Measurements from ENCODE around the gene C20orf204.
A peak's percentile ranks its signal among the peaks of the same experiment; 100 is the strongest.

The C20orf204 gene

GRCh38 chr20:64042054-64042781, 6.2 kb downstream of the C20orf204 start:
- DNase-seq: no peak

DNA sequence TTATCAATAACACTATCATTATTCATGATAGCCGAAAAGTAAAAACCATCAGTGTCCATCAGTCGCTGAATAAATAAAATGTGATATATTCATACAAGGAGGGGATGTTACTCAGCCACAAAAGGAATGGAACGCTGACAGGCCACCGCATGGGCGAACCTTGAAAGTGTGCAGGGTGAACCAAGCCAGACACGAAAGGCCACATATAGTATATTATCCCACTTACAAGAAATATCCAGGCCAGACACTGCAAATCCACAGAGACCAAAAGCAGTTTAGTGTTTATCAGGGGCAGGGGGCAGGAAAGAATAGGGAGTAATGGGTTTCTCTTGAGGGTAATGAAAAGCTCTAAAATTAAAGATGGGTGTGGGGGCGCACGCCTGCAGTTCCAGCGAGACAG, 7.8 kb downstream of the C20orf204 start:
- DNase-seq: no peak

DNA sequence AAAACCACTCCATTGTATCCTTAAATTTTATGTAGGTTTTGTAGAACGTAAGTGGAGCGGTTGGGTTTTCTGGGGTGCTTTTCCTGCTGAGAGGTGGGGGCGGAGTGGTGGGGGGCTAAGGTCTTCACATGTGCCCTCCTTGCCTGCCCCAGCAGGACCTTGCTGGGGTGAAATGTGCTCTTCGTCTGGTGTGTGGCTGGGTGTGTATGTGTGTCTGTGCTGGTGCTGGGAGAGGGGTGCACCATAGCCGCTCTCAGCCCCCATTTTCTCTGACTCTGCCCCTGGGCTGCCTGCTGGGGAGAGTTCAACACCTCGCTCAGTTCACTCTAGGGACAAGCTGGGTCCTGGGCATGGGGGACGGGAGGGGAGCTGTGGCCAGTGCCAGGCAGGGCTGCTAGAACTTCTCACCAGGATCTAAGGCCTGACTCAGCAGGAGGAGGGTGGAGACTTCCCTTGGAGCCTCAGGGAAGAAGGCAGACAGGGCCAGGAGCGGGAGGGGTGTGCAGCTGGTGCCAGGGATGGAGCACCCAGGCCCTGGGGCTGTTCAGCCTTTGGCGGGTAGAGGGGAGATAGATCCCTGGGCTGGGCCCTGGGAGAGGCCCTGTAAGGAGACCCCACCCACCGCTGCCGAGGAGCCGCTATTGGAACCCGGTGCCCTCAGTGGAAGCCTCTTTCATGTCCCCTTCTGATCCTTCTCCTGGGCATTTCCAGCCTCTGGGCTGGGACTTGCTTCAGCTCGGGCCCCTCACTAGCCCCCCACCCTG, 8.7 kb downstream of the C20orf204 start:
- peak; percentile 59 to 85 for DNase-seq

DNA sequence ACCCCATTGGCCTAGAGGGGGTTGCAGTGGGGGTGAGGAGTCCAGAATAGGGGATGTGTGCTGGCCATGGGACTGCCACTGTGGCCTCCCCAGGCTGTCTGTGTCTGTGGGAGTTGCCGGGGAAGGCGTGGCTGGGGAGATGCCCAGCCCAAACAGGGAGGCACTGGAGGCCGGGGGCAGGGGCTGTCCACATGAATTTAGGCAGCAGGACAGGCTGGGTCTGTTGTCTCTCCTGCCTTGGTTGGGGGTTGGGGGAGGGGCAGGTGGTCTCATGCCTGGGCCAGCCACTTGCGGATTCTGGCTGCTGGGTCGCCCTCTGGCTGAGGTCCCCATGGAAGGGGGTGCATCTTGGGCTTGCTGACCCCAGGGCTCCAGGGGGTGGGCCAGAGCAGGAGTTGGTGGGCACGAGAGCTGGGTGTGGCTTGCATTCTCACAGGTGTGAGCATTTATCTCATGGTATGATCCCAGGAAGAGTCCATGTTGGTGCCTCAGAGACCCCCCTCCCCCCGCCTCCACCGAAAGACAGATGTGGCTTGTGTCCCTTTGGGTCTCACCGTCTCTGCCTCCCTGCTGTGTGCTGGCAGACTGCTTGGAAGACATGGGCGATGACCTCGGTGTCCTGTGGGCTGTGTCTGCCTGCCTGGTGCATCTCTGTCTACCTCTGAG, 9.5 kb downstream of the C20orf204 start:
- DNase-seq: no peak

DNA sequence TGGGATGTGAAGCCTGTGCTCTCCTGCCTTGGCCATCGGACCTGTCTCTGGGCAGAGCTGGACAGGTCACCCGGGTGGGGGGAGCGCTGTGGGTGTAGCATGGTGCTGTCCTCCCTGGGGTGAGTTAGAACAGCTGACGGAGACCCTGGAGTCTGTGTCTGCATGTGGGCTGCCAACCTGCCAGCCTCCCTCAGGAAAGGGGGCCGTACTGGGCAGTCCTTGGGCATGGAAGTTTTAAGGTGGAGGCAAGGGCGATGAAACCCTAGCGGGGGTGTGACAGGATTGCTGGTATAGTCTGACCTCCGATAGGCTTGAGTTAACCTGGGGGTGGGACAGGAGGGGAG, 11.0 kb downstream of the C20orf204 start:
- DNase-seq: no peak

- DNase-seq: no peak
Observed at GRCh38 chr20:64047968-64048401, 12.0 kb downstream of the C20orf204 start.

DNA sequence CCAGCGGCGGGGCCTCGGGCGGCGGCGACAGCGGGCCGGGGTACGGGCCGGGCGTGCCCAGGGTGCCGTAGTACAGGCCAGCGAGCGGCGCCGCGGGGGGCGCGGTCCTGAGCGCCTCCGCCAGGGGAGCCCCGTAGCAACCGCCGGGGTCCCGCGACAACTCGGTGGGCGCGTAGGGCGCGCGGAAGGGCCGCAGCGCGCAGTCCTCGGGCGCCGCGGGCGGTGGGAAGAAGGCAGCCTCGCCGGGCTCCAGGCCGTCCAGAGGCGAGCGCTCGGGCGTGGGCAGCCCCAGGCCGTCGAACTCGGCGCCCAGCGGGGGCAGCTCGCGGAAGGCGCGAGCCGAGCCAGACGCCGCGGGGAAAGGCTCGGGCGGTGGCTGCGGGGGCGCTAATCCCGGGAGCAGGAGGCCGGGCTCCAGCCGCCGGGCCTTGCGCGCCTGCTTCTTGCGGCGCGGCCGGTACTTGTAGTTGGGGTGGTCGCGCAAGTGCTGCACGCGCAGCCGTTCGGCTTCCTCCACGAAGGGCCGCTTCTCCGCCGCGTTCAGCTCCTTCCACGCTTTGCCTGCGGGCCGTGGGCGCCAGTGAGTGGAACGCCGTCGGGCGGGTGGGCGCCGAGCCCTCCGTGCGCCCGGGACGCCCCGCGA, 12.5 kb downstream of the C20orf204 start:
- no peak for DNase-seq

DNA sequence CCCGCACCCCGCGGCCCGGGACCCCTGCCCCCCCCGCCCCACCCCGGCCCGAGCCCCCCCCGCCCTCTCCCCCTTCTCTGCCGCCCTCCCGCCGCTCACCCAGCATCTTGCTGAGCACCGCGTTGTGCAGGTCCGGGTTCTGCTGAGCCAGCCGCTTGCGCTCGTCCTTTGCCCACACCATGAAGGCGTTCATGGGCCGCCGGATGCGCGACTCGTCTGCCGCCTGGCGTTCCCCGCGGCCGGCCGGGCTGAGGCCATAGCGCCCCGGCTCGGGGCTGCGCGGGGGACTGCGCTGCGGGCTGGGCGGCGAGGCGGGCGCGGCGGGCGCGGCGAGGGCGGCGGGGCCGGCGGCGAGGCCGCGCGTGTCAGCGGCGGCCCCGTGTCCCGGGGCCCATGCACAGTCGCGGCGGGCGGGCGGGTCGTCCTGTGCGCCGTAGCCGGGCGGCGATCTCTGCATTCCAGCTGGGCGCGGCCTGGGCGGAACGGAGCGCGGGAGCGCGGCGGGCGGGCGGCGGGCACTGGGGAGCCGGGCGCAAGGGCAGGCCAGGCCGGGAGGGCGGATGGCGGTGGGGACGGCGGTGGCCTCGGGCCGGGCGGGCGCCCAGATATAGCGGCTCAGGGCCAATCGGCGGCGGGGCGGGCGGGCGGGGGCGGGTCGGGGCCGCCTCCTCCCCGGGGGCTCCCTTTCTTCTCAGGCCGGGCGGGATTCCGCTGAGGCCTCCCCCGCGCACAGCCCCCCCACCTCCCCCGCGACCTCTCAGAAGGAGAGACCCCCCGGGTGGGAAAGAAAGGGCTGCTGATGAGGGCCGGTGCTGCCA, 13.3 kb downstream of the C20orf204 start, which contains the start of gene SOX18:
TSS of gene SOX18 (minus strand) at position 580 of the 818 bp plus-strand sequence. CDS start at position 457, 123 bp downstream.
- peak in 1 of 2 experiments; percentile 51 for DNase-seq

GRCh38 chr20:64049878-64050260, 13.9 kb downstream of the C20orf204 start:
- no peak for DNase-seq

DNA sequence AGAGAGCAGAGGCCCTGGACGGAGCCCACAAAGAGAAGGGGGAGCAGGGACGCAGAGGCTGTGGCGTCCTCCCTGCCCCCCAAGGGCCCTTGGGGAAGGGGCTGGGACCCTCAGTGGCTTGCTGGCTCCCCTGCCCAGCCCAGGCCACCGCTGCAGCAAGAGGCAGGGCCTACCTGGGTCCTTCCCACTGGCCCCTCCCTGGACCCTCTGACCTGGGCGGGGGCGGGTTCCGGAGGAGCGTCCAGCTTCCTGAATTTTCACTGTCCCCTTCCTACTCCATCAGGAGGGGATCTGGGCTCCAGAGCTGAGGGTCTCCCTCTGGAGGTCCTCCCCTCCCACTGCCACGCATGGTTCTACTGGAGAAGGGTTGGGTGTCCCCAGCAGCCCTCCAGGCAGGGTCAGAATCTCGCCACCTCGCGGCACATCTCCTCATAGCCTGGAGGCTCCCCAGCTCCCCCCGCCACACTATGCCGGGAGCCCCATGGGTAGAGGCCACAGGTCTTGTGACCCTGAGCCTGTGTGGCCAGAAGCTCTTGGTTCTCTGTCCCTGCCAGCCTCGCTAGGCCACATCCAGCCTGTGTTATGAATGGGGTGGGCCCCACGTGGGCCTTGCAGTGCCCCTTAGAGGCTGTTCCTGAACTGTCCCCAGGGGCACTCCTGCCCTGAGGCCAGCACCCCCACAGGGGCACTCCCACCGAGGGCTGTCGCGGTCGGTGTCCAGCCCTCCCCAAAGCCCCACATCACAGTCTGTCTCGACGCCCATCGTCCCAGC, 14.5 kb downstream of the C20orf204 start:
- DNase-seq: no peak

- DNase-seq: no peak
Observed at GRCh38 chr20:64051033-64051452, 15.1 kb downstream of the C20orf204 start.

DNA sequence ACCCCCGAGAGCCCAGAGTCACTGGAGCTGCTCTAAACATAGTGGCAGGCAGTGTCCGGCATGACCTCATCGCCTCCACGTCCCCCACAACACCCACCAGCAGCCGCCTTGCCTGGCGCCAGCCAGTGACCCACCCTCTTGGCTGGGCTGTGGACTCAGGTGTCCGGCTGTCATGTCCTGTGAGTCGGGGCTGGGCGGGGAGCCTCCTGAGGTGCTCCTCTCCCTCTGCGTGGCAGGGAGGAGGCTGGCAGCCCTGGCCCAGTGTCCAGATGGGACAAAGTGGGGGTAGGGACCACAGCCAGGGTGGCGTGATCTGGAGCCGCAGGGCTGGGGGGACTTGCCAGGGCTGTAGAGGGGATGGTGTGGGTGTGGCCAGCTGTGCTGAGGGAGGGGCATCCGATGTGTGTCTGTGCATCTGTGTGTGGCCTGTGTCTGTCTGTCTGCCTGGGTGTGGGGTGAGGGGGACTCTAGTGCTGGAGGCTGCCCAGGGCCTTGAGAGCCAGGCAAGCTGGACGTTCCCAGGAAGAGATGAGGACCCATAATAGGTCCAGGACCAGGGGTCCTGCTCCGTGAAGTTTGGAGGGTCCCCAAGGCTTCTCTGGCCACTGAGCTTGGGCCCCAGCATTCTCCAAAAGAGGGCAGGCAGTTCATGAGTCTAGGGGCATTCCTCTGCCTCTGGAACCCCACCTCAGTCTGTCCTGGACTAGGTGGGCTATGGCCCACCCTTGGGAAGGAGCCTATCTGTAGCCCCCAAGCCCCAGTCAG, 15.8 kb downstream of the C20orf204 start:
- DNase-seq: no peak

DNA sequence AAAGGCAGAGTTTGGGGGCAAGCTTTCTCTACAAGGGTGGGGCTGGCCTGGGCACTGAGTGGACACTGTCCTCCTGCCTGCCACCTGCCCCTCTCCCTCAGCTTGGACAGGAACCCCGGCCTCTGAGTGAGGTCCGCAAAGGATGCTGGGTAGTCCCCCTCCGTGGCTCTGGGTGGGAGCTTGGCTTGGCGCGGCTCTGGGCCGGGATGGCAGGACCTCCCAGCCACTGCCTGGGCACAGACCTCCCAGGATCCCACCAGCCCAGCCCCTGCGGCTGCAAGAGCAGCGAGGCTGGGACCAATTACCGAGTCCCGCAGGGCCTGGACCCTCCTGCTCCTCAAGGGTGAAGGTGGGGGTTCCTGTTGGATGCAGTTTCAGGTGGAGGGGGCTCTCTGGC, 16.3 kb downstream of the C20orf204 start:
- DNase-seq: no peak

DNA sequence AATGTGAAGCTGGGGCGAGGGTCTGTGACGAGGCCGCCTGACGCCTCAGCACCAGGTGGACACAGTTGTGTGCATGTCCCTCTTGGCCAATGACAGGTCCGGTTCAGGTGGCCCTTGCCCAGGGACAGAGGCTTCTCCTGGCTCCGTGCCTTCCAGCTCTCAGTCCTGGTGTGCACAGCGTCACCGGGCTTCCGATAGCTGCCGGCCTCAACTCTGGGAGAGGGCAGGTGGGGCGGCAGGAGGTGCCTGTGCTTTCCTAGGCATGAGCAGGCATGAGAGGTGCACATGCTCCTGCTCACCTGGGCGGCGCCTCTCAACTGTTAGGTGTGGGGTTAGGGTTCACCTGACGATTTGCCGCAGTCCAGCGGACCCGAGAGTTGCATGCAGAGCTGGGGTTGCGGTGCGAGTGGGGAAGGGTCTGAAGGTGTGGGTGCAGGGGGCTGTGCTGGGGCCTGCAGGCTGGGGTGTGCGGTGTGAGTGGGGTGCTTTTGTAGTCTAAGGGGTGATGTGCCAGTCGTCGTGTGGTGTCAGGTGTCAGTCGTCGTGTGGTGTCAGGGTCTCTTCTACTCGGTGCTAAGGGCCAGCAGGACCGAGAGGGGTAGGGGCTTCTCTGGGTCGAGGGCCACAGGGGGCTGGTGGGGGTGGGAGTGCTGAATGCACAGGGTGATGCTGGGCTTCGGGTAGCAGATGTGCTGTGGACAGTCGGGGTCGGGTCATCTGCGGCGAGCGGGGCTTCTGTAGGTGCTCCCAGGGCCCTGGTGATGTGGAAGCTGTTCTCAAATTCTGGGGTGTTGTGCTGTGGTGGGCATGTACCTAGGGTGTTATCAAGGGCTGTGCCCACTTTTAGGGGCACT, 17.2 kb downstream of the C20orf204 start:
- DNase-seq: no peak

DNA sequence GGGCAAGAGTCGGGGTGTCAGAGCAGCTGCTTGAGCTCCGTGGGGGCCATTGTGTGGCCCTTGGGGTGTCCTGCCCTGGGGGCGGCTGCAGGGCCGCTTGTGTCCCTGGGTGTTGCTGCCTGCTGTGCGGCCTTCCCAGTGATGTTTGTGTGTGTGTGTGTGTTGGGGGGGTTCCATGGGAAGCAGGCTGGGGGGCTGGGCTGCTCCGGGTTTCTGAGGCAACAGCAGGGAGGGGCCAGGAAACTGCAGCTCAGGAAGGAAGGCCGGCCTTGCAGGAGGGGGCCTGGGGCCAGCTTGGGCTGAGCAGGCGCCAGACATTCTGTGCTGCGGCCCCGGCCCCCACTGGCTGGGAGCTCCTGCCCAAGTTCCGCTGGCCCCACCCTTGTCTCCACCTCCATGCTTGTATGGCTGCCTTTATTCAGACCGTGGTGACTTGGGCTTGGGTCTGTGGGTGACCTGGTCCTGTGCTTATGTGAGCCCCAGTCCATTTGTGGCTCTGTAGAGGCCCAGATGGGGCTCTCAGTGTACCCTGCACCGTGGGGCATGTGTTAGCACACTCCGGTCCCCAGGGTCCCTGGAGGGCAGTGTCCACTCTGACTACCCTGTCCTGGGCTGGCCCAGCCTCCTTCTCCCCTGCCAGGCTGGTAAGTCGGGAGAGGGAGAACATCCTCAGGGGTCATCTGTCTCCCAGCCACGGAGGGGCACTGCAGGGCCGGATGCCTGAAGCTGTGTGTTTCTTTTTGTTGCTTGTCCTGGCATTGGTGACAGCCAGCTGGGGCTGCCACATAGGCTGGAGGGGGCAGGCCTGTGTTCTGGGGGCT, 18.1 kb downstream of the C20orf204 start:
- DNase-seq: peak; percentile 42 to 73

DNA sequence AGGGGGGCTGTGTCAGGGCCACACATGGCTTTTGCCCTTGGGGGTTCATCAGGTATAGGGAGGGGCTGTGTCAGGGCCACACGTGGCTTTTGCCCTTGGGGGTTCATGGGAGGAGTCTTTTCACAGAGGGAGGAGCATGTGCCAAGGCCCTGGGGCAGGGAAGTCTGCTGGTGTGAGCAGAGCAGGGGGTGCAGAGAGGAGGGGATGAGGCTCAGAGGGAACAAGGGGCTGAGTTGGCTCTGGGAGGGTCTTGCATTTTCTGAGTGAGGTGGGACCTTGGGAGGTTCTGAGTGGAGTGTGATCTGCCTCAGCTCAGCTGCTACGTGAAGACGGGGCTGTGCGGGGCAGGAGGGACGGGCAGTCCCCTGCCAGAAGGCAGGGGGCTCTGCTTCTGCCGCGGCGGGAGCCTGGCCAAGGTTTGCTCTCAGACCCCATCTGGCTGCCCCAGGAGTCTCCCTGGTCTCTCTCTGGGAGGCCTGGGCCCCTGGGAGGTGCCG, 19.5 kb downstream of the C20orf204 start:
- peak in 1 of 2 experiments; percentile 84 for DNase-seq

DNA sequence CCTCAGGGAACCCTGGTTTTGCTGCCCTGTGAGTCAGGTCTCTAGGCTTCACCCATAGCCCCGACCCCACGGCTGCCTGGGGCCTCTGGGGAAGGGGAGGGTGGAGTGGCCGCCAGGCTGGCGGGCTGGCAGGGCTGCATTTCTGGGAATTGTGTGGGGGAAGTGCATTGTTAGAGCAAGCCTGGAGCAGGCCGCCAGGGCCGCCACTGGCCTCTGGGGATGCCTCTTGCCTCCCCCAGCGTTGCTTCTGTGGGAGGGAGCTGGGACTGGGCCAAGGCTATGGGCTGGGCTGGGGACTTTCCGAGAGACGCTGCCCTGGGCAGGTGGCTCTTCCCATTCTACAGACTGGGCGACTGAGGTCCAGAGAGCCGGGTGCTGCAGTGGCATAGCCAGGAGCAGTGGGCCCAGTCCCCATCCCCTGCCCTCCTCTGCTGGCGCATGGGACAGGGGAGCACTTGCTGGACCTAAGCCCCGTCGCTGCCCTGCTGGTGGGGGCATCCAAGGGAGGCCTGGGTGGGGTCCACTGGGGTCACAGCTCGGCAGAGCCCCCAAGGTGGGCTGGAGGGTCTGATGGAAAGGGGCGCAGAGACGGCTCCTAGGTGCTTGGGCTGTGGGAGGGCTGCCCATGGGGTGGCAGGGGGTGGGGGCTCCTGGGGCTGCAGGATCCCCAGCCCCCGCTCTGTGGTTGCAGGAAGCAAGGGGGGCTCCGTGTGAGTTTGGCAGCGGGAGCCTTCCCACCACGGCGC, 20.1 kb downstream of the C20orf204 start:
- DNase-seq: peak in 1 of 2 experiments; percentile 84

GRCh38 chr20:64056639-64056888, 20.6 kb downstream of the C20orf204 start:
- DNase-seq: no peak
